ENCODE results near the gene RBM47.
A peak's percentile ranks its signal among the peaks of the same experiment; 100 is the strongest.

Gene RBM47

DNA sequence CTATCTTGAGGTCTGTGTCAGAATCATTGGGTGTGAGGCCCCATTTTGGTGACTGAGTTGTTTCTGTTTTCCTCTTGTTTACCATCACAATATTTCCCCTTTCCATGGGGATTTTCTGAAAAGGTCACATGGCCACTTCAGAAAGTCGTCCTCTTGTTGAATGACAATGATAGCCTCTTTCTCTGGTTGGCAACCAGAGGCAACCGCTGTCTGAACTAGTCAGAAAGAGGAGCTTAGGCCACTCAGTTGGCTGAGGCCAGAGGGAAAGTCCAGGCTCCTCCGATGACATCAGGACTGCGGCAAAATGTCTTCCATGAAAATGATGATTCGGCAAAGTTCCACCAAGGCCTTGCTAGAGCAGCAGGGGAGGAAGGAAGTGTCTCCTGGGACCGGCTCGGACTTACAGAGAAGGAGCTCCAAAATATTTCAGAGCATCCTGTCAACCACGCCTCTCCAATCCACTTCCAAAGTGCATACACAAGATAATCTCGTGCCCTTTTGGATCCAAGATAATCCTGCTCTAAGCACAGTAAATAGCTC lies 19.1 kb upstream of the RBM47 start:
- WGBS, result 91% methylated on average over 8 of the region's 9 CpGs
- Histone ChIP-seq H3K79me1 (replicated peaks; ENCODE audit: low read length, poor library complexity, severe bottlenecking) (no peaks in the 10 kb centered on the region), H2AK5ac (ENCODE audit: low read length, severe bottlenecking) (no peak overlapping the region)

DNA sequence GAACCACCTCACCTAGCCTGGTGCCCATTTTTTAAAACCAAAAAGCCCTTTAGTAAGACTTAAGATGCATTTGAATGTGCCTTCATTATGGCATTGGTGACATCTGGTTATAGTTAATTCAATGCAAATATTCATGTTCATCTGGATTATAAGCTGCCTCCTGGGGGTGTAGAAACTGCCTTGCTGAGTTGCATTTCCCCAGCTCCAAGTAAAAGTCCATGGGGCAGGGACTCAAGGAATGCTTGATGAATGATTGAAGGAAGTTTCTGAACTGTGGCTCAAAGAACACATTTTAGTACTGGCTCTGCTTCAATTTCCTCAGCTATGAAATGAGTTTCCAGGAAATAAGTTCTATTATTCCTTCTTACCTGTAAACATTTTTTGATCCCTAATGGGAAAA lies 18.5 kb upstream of the RBM47 start:
- H3K14ac ChIP-seq (ENCODE audit: low read length in 2 of 2), result no peak overlapping the region
- H3K4me1 ChIP-seq (ENCODE audit: control insufficient read depth, insufficient read depth, low read depth, low read length), result no peaks in the 10 kb centered on the region
- no peak overlapping the region for H2BK120ac ChIP-seq (ENCODE audit: low read depth, low read length)
- H3K9me3 ChIP-seq (ENCODE audit: control insufficient read depth, low read length), result no peaks in the 10 kb centered on the region
- no peak overlapping the region for H2BK12ac ChIP-seq (ENCODE audit: low read length in 2 of 2)
- H3K36me3 ChIP-seq (ENCODE audit: control insufficient read depth in 1 of 2, insufficient read depth in 2 of 2, low read depth in 1 of 2, low read length in 2 of 2), result no peaks in the 10 kb centered on the region
- no peak overlapping the region for H2BK5ac ChIP-seq (ENCODE audit: low read depth, low read length, poor library complexity, severe bottlenecking)
- no peak overlapping the region for H3K4me2 ChIP-seq (ENCODE audit: low read length, poor library complexity, severe bottlenecking)
- H3K9ac ChIP-seq (ENCODE audit: low read length), result no peak overlapping the region
- H3K23ac ChIP-seq (ENCODE audit: low read length in 2 of 2), result no peak overlapping the region
- H3K4me3 ChIP-seq (ENCODE audit: insufficient read depth in 1 of 2, low read depth in 1 of 2, low read length in 2 of 2), result no peak overlapping the region
- H3K4ac ChIP-seq (ENCODE audit: low read depth in 1 of 2, low read length in 2 of 2), result no peak overlapping the region
- H3K79me1 ChIP-seq (replicated peaks; ENCODE audit: low read length, poor library complexity, severe bottlenecking), result no peaks in the 10 kb centered on the region
- peaks cover 0 to 5% of the 10 kb centered on the region in 2 experiments for H3K27me3 ChIP-seq (ENCODE audit: control insufficient read depth in 1 of 2, insufficient read depth in 1 of 2, low read length in 2 of 2)
- H4K91ac ChIP-seq (ENCODE audit: low read length), result no peak overlapping the region
- H2BK15ac ChIP-seq (ENCODE audit: low read depth, poor library complexity, severe bottlenecking), result no peak overlapping the region
- H2AFZ ChIP-seq (ENCODE audit: low read depth, low read length), result no peak overlapping the region
- H3K27ac ChIP-seq (ENCODE audit: low read length, poor library complexity, severe bottlenecking), result no peak overlapping the region
- DNase-seq, result no peak
- H4K8ac ChIP-seq (ENCODE audit: low read length), result no peak overlapping the region
- H3K18ac ChIP-seq (ENCODE audit: low read depth in 1 of 2, low read length in 2 of 2), result no peak overlapping the region
- no peak overlapping the region for H2AK5ac ChIP-seq (ENCODE audit: low read length, severe bottlenecking)

More for the DNA sequence above, 19.1 kb upstream of the RBM47 start:
- Histone ChIP-seq H3K27me3 (ENCODE audit: control insufficient read depth in 1 of 2, insufficient read depth in 1 of 2, low read length in 2 of 2) (peaks cover 0 to 5% of the 10 kb centered on the region in 2 experiments), H3K36me3 (ENCODE audit: control insufficient read depth in 1 of 2, insufficient read depth in 2 of 2, low read depth in 1 of 2, low read length in 2 of 2) (no peaks in the 10 kb centered on the region), H4K91ac (ENCODE audit: low read length) (no peak overlapping the region), H3K9me3 (ENCODE audit: control insufficient read depth, low read length) (no peaks in the 10 kb centered on the region), H3K23ac (ENCODE audit: low read length in 2 of 2) (no peak overlapping the region), H2BK120ac (ENCODE audit: low read depth, low read length) (no peak overlapping the region), H2BK5ac (ENCODE audit: low read depth, low read length, poor library complexity, severe bottlenecking) (no peak overlapping the region), H2BK12ac (ENCODE audit: low read length in 2 of 2) (no peak overlapping the region), H2BK15ac (ENCODE audit: low read depth, poor library complexity, severe bottlenecking) (no peak overlapping the region), H3K4ac (ENCODE audit: low read depth in 1 of 2, low read length in 2 of 2) (no peak overlapping the region), H3K4me3 (ENCODE audit: insufficient read depth in 1 of 2, low read depth in 1 of 2, low read length in 2 of 2) (no peak overlapping the region), H3K14ac (ENCODE audit: low read length in 2 of 2) (no peak overlapping the region), H3K18ac (ENCODE audit: low read depth in 1 of 2, low read length in 2 of 2) (no peak overlapping the region), H2AFZ (ENCODE audit: low read depth, low read length) (no peak overlapping the region), H3K4me1 (ENCODE audit: control insufficient read depth, insufficient read depth, low read depth, low read length) (no peaks in the 10 kb centered on the region), H3K27ac (ENCODE audit: low read length, poor library complexity, severe bottlenecking) (no peak overlapping the region), H3K4me2 (ENCODE audit: low read length, poor library complexity, severe bottlenecking) (no peak overlapping the region), H3K9ac (ENCODE audit: low read length) (no peak overlapping the region), H4K8ac (ENCODE audit: low read length) (no peak overlapping the region)
- DNase-seq, result no peak

DNA sequence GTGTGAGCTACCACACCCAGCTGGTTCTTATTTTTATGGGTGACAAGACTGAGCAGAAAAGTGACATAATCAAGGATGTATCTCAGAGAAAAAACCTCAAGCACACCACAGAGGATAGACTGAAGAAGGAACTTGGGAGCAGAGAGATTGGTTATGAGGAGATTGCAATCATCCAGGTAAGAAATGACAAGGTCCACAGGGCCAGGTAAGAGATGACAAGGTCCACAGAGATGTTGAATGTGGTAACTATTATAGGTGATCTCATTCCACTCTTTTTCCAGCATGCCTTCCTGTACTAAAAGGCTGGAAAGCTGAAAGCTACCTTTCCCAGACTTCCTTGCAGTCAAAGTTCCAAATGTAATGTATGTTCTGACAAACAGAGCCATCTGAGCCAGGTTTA lies 15.9 kb upstream of the RBM47 start:
- Histone ChIP-seq H4K8ac (ENCODE audit: low read length) (no peak overlapping the region), H3K79me1 (replicated peaks; ENCODE audit: low read length, poor library complexity, severe bottlenecking) (no peaks in the 10 kb centered on the region), H2BK15ac (ENCODE audit: low read depth, poor library complexity, severe bottlenecking) (no peak overlapping the region), H3K4ac (ENCODE audit: low read depth in 1 of 2, low read length in 2 of 2) (no peak overlapping the region), H3K18ac (ENCODE audit: low read depth in 1 of 2, low read length in 2 of 2) (no peak overlapping the region), H3K23ac (ENCODE audit: low read length in 2 of 2) (no peak overlapping the region), H3K9ac (ENCODE audit: low read length) (no peak overlapping the region), H2AFZ (ENCODE audit: low read depth, low read length) (no peak overlapping the region), H3K4me3 (ENCODE audit: insufficient read depth in 1 of 2, low read depth in 1 of 2, low read length in 2 of 2) (no peak overlapping the region), H3K27ac (ENCODE audit: low read length, poor library complexity, severe bottlenecking) (no peak overlapping the region), H4K91ac (ENCODE audit: low read length) (no peak overlapping the region), H2BK12ac (ENCODE audit: low read length in 2 of 2) (no peak overlapping the region), H3K27me3 (ENCODE audit: control insufficient read depth in 1 of 2, insufficient read depth in 1 of 2, low read length in 2 of 2) (peaks cover 0 to 5% of the 10 kb centered on the region in 2 experiments), H2AK5ac (ENCODE audit: low read length, severe bottlenecking) (no peak overlapping the region), H2BK5ac (ENCODE audit: low read depth, low read length, poor library complexity, severe bottlenecking) (no peak overlapping the region), H3K9me3 (ENCODE audit: control insufficient read depth, low read length) (no peaks in the 10 kb centered on the region), H2BK120ac (ENCODE audit: low read depth, low read length) (no peak overlapping the region), H3K4me1 (ENCODE audit: control insufficient read depth, insufficient read depth, low read depth, low read length) (no peaks in the 10 kb centered on the region), H3K14ac (ENCODE audit: low read length in 2 of 2) (no peak overlapping the region), H3K4me2 (ENCODE audit: low read length, poor library complexity, severe bottlenecking) (no peak overlapping the region), H3K36me3 (ENCODE audit: control insufficient read depth in 1 of 2, insufficient read depth in 2 of 2, low read depth in 1 of 2, low read length in 2 of 2) (no peaks in the 10 kb centered on the region)
- DNase-seq, result no peak

DNA sequence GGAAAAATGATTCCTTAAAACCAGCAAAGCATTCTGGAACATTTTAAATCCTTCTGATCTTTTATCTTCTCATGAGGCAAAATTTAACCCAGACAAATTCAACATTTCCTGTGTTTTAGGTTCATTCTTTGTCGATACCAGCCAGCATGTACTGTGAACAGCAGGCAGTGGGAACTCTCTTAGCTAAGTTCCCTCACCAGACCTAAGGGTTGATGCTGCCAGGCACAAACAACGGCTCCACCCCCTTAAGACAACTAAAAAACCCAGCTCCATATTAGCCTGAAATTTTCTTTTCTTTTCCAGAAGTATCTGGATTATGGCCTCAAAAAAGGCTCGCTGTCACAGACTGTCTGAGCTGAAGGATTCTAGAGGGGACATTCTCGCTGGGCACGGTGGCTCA lies 2.4 kb upstream of the RBM47 start:
- Histone ChIP-seq H2AFZ (ENCODE audit: low read depth, low read length) (no peak overlapping the region), H4K8ac (ENCODE audit: low read length) (no peak overlapping the region), H2BK5ac (ENCODE audit: low read depth, low read length, poor library complexity, severe bottlenecking) (no peak overlapping the region), H2BK15ac (ENCODE audit: low read depth, poor library complexity, severe bottlenecking) (no peak overlapping the region), H2BK120ac (ENCODE audit: low read depth, low read length) (no peak overlapping the region), H2BK12ac (ENCODE audit: low read length in 2 of 2) (no peak overlapping the region), H3K4me3 (ENCODE audit: insufficient read depth in 1 of 2, low read depth in 1 of 2, low read length in 2 of 2) (no peak overlapping the region), H3K4ac (ENCODE audit: low read depth in 1 of 2, low read length in 2 of 2) (peak overlapping the region in 1 of 2 experiments; percentile 16), H3K9ac (ENCODE audit: low read length) (no peak overlapping the region), H3K4me1 (ENCODE audit: control insufficient read depth, insufficient read depth, low read depth, low read length) (peaks cover 10% of the 10 kb centered on the region), H4K91ac (ENCODE audit: low read length) (no peak overlapping the region), H3K14ac (ENCODE audit: low read length in 2 of 2) (no peak overlapping the region), H3K79me1 (replicated peaks; ENCODE audit: low read length, poor library complexity, severe bottlenecking) (no peaks in the 10 kb centered on the region), H2AK5ac (ENCODE audit: low read length, severe bottlenecking) (no peak overlapping the region), H3K4me2 (ENCODE audit: low read length, poor library complexity, severe bottlenecking) (no peak overlapping the region), H3K27me3 (ENCODE audit: control insufficient read depth in 1 of 2, insufficient read depth in 1 of 2, low read length in 2 of 2) (no peaks in the 10 kb centered on the region), H3K27ac (ENCODE audit: low read length, poor library complexity, severe bottlenecking) (no peak overlapping the region), H3K23ac (ENCODE audit: low read length in 2 of 2) (no peak overlapping the region), H3K36me3 (ENCODE audit: control insufficient read depth in 1 of 2, insufficient read depth in 2 of 2, low read depth in 1 of 2, low read length in 2 of 2) (no peaks in the 10 kb centered on the region), H3K9me3 (ENCODE audit: control insufficient read depth, low read length) (no peaks in the 10 kb centered on the region), H3K18ac (ENCODE audit: low read depth in 1 of 2, low read length in 2 of 2) (no peak overlapping the region)
- WGBS, result 85% methylated on average over 5 of the region's 5 CpGs
- no peak for DNase-seq
